GM12872 (cell line): ENCODE measurements around the gene CCN5.
A peak's percentile ranks its signal among the peaks of the same experiment; 100 is the strongest.

Source experiments
- TF ChIP-seq, protein P1 (sequence below): IDR thresholded peaks from 3 replicates; pipeline ENCODE4 v1.5.1; 2011; ENCODE audit warnings: low read depth, mild to moderate bottlenecking, low read length, moderate library complexity; ENCODE audit not compliant: insufficient read depth

Gene CCN5

DNA sequence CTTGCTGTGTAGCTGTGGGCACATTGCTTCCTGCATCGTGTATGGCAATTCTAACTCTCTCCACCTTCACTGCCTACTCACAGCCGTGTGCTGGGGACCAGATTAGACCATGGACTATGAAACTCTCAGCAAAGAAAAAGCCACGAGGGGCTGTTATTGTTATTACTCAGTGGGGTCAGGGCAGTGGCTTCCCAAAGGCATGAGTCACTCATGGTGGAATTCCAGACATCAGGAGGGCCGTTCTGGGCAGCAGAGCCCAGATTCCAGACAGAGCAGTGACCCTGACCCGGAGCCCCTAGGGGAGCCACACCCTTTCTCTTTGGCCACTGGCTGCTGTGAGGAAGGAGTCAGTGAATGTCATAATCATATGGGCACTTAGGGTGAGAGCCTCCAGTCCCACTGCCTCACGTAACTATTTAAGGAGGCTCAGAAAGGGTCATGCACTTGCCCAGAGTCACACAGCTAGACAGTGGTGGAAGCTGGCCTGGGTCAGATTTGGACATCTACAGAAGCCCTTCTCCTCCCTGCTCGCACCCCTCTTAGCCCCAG lies 22.2 kb upstream of the CCN5 start:
- TF ChIP-seq, protein P1, sequence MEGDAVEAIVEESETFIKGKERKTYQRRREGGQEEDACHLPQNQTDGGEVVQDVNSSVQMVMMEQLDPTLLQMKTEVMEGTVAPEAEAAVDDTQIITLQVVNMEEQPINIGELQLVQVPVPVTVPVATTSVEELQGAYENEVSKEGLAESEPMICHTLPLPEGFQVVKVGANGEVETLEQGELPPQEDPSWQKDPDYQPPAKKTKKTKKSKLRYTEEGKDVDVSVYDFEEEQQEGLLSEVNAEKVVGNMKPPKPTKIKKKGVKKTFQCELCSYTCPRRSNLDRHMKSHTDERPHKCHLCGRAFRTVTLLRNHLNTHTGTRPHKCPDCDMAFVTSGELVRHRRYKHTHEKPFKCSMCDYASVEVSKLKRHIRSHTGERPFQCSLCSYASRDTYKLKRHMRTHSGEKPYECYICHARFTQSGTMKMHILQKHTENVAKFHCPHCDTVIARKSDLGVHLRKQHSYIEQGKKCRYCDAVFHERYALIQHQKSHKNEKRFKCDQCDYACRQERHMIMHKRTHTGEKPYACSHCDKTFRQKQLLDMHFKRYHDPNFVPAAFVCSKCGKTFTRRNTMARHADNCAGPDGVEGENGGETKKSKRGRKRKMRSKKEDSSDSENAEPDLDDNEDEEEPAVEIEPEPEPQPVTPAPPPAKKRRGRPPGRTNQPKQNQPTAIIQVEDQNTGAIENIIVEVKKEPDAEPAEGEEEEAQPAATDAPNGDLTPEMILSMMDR, result no peak

- TF ChIP-seq, protein P1, result no peak
Measured at GRCh38 chr20:44693627-44694026, 21.5 kb upstream of the CCN5 start.

DNA sequence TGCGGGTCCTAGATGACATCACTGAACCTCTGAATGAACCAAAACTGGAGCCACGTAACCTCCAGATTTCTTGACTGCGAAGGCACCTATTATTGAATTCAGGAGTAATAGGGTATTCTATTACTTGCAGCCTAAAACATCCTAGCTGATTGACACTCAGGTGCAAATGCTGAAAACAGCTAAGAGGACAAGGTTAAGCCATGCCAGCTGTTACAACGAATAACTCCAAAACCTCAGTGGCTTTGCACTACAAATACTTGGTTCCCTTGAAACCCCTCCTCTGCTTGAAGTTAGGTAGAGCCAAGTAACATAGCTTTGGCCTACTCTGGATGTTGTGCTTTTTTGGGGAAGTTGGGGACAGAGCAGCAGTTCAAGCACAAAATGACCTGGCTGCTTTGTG lies 21.0 kb upstream of the CCN5 start:
- TF ChIP-seq, protein P1, result no peak

DNA sequence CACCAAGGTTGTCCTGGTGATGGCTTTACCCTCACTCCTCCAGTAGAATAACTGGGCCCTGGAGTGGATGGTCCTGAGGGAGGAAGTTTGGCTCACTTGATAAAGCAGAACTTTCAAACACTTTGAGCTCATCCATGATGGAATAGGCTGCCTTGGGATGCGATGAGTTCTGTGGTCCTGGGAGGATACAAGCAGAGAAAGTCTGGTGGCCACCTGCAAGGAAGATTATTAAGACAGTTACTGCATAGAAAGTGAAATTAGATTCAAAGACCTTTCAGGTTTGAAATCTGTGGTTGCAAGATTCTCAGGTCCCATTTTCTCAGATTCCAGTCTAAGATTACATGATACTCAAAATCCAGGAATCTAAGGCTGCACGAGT lies 19.9 kb upstream of the CCN5 start:
- TF ChIP-seq, protein P1, result no peak

GRCh38 chr20:44695674-44696300 lies 19.4 kb upstream of the CCN5 start:
- TF ChIP-seq, protein P1, result no peak

- TF ChIP-seq, protein P1, result peak; percentile 47; the same call in 2 of the 3 replicates
Measured at GRCh38 chr20:44696315-44696714, 18.9 kb upstream of the CCN5 start.

GRCh38 chr20:44698351-44698750 lies 16.8 kb upstream of the CCN5 start:
- TF ChIP-seq, protein P1, result no peak

- TF ChIP-seq, protein P1, result no peak
Measured at GRCh38 chr20:44700306-44700705, 14.9 kb upstream of the CCN5 start.
